ENCODE measurements around the gene FAM167B. TPM values are rescaled to one million over a fixed set of nuclear protein-coding genes. Genes with fewer than 3 reads are reported as not detected.

Gene FAM167B
- total RNA-seq, 3 donors from 2014 or later, result 0.64 to 6.9 (median 1.2) TPM

GRCh38 chr1:32208469-32208868 lies 38.6 kb upstream of the FAM167B start:
- Histone ChIP-seq H3K9me3 (no peaks in the 10 kb centered on the region), H3K27me3 (no peaks in the 10 kb centered on the region), H3K4me3 (no peak overlapping the region), H3K36me3 (no peaks in the 10 kb centered on the region), H3K27ac (peak overlapping the region in 1 of 2 donors; percentile 42), H3K4me1 (peaks cover 0 to 8% of the 10 kb centered on the region in 2 donors)
- TF ChIP-seq POLR2AphosphoS5 (IDR thresholded peaks at IDR 0.05), result no peak
- no peak for TF ChIP-seq POLR2A (IDR thresholded peaks at IDR 0.05)
- no peak for TF ChIP-seq CTCF (IDR thresholded peaks at IDR 0.05)
- intact Hi-C loops (cut with DNase I; ENCODE audit: low total_unique reads), result no loop called here
- DNase-seq (ENCODE audit: low spot score in 2 of 2), result no peak

GRCh38 chr1:32208891-32209328 lies 38.1 kb upstream of the FAM167B start, which contains the start of gene DCDC2B:
DCDC2B (plus strand) TSS chr1:32209089; CDS start chr1:32209094, 5 bp downstream.
- no peak for TF ChIP-seq POLR2A (IDR thresholded peaks at IDR 0.05)
- TF ChIP-seq POLR2AphosphoS5 (IDR thresholded peaks at IDR 0.05), result no peak
- TF ChIP-seq CTCF (IDR thresholded peaks at IDR 0.05), result no peak

GRCh38 chr1:32215629-32216480 lies 31.2 kb upstream of the FAM167B start:
- Histone ChIP-seq H3K9me3 (no peaks in the 10 kb centered on the region), H3K4me3 (no peak overlapping the region), H3K27me3 (no peaks in the 10 kb centered on the region), H3K4me1 (no peaks in the 10 kb centered on the region), H3K27ac (peak overlapping the region in 1 of 2 donors; percentile 12), H3K36me3 (no peaks in the 10 kb centered on the region)
- DNase-seq (ENCODE audit: low spot score in 2 of 2), result peak in 1 of 2 donors; percentile 63
- TF ChIP-seq CTCF (IDR thresholded peaks at IDR 0.05) (peak; percentile 40 to 67 (median 64)), POLR2A (IDR thresholded peaks at IDR 0.05) (no peak)
- intact Hi-C loops (cut with DNase I; ENCODE audit: low total_unique reads), result no loop called here

More at GRCh38 chr1:32208891-32209328, 38.1 kb upstream of the FAM167B start, which contains the start of gene DCDC2B:
- intact Hi-C loops (cut with DNase I; ENCODE audit: low total_unique reads), result no loop called here
- peak; percentile 67 to 83 for DNase-seq (ENCODE audit: low spot score in 2 of 2)
- Histone ChIP-seq H3K4me3 (no peak within 1 kb of the TSS), H3K4me1 (peaks cover 0 to 8% of the 10 kb centered on the region in 2 donors), H3K27me3 (no peaks in the 10 kb centered on the region), H3K9me3 (no peaks in the 10 kb centered on the region), H3K36me3 (no peaks in the 10 kb centered on the region), H3K27ac (peak within 1 kb of the TSS in 1 of 2 donors; percentile 42)

GRCh38 chr1:32216566-32216965 lies 30.5 kb upstream of the FAM167B start:
- intact Hi-C loops (cut with DNase I; ENCODE audit: low total_unique reads), result no loop called here
- Histone ChIP-seq H3K27me3 (no peaks in the 10 kb centered on the region), H3K27ac (no peak overlapping the region), H3K4me1 (no peaks in the 10 kb centered on the region), H3K4me3 (no peak overlapping the region), H3K36me3 (no peaks in the 10 kb centered on the region), H3K9me3 (no peaks in the 10 kb centered on the region)
- TF ChIP-seq POLR2A (IDR thresholded peaks at IDR 0.05), result no peak
- TF ChIP-seq CTCF (IDR thresholded peaks at IDR 0.05), result no peak
- no peak for TF ChIP-seq POLR2AphosphoS5 (IDR thresholded peaks at IDR 0.05)
- no peak for DNase-seq (ENCODE audit: low spot score in 2 of 2)

- intact Hi-C loops (cut with DNase I; ENCODE audit: low total_unique reads), result no loop called here
- no peak for DNase-seq (ENCODE audit: low spot score in 2 of 2)
- Histone ChIP-seq H3K4me1 (peaks cover 10% of the 10 kb centered on the region in 2 donors), H3K27me3 (no peaks in the 10 kb centered on the region), H3K9me3 (no peaks in the 10 kb centered on the region), H3K4me3 (no peak overlapping the region), H3K36me3 (no peaks in the 10 kb centered on the region), H3K27ac (no peak overlapping the region)
- TF ChIP-seq POLR2A (IDR thresholded peaks at IDR 0.05), result no peak
- no peak for TF ChIP-seq POLR2AphosphoS5 (IDR thresholded peaks at IDR 0.05)
- no peak for TF ChIP-seq CTCF (IDR thresholded peaks at IDR 0.05)
These were observed 28.0 kb upstream of the FAM167B start for GRCh38 chr1:32219022-32219421.

All from breast epithelium (tissue), 4 donors.